LoVo (cell line): Measurements from ENCODE around the gene FCN3.
"Not testable (repeated sequence)": the region's sequence is repeated elsewhere in the genome, so short reads cannot be mapped to it uniquely, and the experiment has no call there.

Source experiments
- DNase-seq: peaks from one replicate; pipeline ENCODE4 v3.0.0-alpha.2; 2016; ENCODE audit warnings: low spot score

Gene FCN3

DNA sequence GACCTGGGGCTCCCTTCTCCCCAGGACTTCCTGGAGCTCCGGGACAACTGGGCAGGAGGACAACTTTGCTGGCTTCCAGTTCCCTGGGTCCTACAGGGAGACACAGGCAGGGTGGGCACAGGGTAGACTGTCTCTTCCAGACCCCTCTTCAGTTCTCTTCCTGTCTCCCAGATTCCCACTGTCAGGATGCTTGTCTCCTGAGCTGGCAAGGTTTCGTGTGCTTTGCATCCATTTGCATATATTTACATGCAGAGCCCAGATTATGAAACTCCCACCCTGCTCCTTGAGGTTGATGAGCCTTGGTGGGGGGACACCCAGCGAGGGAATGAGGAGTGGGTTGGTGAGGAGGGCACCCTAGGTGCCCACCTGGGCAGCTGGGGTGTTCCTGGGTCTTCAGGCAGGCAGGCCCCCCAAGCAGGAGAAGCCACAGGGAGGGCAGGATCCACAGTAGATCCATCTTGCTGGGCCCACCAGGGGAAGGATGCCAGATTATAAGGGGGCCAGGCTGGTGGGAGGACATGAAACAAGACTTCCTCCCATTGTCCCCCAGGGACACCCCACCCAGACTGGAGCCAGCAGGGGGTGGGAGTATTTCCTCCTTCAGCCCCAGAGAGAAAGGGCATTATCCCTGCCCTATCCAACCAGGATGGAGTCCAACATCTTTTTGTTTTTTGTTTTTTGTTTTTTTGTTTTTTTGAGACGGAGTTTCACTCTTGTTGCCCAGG is at the start of gene FCN3:
TSS of gene FCN3 (minus strand) at position 463 of the 725 bp plus-strand sequence. CDS start at position 457, 6 bp downstream.
- DNase-seq, result no peak

DNA sequence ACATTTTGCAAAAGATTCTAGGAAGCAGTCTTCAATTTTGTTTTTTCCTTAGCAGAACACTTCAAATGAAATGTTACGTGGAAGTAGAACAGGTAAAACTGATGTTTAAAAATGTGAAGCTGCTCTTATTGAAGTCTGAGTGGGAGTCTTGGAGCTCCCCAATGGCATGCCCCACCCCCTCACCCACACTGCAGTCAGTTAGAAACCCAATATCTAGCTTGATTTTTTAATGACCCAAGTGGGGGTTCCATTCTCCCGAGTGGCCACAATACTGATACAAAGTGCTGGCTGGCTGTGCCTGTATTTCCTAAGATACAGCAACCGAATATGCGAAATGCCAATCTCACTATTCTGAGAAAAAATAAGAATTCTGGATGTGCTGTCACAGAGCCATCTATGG is 49.1 kb upstream of the FCN3 start:
- DNase-seq, result no peak

DNA sequence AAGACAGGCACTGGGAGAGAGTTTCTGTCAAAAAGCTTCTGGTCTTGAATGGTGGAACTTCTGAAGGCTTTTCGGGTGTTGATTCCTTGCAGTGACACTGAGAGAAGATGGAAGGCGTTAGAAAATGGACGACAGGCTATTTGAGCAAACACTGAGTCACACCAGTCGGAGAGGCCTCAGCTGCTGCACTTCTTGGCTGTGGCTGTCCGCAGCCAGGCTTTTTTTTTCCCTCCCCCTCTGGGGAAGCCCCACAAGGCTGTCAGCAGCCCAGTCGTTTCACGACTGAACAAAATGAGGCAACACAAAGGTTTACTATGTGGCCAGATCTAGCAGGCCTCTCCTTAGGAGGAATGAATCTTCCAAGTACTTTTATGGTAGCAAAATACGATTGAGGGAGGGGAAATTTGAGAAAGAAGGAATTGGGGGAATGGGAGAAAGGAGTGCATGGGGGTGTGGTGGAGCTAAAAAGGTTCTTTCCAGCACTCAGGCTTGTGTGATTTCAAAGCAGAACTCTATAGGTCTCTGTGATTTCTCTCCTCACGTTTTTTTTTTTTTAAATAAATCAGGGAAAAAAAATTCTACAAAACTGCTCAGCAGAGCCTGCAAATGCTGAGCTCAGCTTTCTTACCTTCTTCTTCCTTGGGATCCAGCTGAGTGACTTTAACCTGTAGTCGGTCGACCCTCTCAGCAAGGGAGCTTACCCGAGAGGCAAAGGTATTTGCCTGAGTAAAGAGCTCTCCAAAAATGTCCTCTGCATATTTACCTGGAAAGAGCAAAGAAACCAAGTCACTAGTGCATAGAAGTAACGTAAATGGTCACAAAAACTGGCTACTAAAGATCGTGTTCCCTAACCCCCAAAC is 43.9 kb upstream of the FCN3 start:
- no peak for DNase-seq

DNA sequence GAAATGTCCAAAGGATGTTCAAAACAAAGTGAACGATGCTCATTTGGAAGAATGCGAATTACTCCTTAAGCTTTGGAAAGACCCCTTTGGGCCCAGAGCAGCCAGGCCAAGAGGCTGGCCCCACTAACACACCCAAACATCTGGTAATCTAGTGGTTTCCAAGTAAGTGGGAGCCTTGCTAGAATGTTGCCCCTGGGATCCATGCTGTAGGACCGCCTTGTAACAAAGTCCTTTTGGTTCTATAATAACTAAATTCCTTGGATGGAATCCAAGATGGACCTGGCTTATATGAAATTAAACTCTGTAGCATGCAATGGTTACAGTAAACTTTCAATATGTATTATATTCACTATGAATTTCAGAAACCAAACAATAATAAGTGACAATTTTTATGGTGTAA is 43.1 kb upstream of the FCN3 start:
- DNase-seq, result no peak

DNA sequence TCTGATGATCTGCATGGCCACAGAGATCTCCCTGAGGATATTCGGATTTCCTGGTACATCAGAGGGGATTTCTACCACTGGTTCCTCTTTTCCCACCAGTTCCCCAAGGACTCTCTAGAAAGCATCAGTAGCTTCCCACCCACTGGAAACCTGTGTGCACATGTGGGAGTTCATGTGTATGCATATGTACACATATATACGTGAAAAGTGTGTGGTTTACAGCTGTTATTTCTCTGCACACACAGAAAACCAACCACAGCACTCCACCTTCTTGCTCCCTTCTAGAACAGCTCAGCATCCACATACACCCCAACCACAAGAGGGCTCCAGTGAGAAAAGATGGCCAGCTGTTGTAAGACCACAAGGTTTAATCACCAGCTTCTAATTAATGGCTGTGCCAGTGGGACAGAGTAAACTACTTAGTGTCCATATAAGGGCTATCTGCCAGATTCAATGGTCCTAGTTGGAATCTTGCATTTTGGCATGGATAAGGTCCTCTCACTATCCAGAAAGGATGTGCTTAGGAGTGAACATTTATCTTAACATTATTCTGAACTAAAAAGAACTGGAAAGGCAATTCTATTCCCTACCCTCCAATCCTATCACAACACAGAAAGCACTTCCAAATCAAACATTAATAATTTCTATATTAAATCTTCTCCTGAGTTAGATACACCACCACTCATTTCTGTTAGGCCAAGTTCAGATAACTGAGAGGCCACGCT is 41.9 kb upstream of the FCN3 start:
- DNase-seq, result peak; percentile 20

DNA sequence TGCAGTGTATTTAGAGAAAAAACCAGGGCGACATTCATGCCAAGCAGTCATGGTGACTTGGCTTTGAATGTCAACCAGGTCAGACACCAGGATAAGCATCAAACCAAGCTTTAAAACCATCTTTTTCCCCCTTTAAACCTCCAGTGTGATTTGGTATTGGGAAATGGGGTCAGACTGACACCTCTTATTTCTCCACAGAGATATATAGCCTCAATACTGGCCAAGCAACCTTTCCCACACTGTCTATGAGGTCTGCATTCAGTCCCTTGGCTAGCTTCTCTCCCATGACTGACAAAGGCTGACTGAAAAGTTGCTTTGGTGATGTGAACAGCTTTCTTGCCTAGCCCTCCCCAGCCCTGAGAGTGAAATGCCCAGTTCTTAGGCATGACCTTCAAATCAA is 39.5 kb upstream of the FCN3 start:
- no peak for DNase-seq

DNA sequence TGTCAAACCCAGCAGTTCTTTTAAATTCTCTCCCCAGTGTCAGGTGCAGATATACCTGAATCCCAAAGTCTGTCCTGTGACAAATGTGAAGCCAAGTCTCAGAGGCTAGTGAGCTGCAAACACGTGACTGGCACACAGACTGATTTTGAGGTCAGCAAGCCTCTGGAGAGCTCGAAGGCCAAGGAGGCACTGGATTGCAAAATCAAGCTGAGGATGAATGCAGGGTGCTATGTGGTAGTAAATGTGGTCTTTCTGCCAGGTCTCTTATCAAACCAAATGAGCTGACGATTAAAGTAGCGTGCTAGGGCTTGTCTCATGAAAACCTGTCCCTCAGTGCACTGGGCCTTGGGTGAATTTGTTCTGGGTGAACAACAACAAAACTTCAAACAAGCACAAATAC is 38.4 kb upstream of the FCN3 start:
- no peak for DNase-seq

DNA sequence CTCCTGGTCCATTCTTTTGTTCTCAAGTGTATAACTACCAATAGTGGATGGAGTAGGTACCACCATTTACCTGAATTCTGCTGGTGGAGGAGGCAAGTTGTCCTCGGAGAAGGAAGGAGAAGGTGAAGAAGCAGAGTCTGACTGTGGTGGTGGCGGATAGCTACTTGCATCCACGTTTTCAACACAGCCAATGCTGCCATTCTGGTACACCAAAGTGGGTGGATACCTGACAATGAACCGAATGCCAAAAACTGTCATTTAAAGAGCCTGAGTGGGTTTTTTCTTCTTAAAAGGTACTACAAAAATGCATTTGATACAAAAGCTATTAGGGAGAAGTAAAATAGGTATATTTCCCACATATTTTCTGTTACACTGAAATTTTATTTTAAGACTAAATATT is 37.9 kb upstream of the FCN3 start:
- no peak for DNase-seq

DNA sequence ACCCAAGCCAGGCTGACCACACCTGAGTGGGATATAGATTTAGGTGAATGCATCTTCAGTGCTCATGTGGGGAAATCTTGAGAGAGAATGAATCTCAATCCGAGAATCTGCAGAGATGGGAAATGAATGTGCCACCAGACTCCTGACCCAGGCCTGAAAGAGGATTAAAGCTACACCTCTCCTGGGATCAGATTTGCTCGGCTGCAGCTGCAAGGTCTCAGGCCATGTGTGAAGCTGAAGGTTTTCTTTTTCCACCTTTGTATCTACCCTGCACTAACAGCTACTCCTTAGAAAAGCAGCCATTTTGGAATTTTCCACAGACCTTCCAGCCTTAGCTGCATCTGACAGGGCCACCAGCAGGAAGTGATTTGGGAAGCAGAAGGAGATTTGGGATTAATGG is 36.1 kb upstream of the FCN3 start:
- no peak for DNase-seq

DNA sequence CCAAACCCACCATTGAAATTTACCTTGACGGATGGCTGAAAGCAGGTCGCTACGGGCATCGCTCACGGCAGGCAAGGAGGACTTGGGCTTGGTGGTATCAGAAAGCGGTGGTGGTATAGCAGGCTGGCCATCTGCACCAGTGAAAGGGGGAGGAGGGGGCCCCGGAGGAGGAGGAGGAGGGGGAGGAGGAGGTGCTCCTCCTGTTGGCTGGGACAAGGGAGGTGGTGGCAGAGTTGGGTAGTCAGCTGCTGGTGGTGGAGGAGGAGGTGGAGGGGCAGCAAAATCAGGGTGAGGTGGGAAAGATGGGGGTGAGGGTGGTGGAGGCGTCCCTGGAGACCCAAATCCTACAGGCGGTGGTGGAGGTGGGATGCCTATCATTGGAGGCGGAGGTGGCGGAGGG is 35.0 kb upstream of the FCN3 start:
- no peak for DNase-seq

DNA sequence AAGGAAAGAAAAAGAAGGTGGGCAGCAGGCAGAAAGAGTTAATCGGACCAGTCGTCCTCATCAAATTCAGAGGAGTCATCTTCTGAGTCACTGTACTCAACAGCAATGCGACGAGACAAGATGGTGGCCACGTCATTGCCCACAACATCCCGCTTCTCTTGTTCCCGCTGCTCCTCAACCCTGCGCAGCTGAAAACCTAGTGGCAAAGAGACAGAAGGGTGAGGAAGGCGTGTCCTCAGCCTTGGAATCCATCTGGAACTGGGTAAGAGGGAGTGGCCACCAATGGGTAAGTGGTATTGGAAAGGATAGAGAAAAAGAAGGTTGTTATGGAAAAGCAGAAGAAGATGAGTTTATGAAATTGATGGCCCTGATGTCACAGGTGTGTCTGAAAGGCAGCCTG is 33.5 kb upstream of the FCN3 start:
- no peak for DNase-seq

DNA sequence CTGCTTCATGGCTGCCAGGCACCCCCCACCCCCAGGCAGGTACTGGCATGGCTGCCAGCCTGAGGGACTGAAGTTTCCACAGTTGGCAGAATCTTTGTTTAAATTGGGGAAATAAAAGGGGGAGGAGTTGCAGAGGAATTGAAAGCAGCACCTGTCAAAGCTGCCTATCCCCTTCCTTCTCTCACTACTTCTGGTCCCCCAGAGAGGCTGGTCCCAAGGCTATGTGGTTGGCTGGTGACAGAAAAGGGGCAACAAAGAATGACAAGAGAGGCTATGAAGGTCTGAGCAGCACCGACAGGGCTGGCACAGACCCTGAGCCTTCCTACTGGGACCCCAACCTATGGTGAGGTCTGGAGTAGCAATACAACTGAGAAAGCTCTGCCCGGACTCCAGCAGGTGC is 32.2 kb upstream of the FCN3 start:
- not testable (repeated sequence) for DNase-seq

DNA sequence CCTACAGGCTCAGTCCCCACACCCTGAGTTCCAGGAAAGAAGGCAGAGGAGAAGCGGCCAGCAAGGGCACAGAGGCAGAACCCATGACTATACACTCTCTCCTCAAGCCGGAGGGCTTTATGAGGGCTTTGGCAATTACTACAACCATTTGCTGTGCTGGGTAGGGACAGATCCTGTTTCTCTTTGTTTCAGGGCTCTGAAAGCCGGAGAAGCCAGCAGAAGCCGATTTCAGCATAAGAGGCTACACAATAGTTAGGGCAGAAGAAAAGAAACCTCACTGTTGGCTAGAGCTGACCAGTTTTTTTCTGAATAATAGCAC is 31.7 kb upstream of the FCN3 start:
- DNase-seq, result no peak

DNA sequence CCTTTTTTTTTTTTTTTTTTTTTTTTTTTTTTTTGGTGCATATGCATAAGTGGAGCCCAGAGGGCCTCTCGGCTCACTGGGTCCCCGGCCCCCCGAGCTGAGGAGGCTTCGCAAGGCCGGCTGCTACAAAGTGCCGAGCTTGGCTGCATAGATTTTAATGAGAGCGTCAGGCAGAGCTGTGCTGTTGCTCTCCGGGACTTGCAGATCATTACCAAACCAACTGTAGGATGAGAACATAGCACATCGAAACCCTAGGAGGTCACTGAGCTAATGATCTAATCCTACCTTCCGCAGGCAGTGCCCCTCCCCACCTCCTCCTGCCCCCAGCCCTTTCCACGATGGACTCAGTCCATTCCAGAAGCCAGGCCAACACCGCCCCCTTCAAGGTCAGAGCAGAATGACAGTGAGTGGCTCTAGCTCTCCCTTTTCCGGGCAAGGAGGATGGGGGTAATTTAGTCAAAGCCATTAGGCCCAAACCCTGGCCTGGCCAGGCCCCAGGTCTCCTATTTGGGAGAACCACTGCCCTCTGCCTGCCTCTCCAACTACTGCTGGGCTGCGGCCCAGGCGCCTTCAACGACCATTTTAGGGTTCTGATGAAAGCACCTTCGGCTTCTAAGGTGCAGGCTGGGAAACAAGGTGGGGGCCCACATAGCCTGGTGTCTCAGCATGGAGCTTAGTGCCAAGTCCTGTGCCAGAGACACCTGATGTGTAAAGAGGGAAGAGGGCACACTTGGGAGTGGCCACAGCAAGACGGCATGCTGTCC is 31.2 kb upstream of the FCN3 start:
- not testable (repeated sequence) for DNase-seq

DNA sequence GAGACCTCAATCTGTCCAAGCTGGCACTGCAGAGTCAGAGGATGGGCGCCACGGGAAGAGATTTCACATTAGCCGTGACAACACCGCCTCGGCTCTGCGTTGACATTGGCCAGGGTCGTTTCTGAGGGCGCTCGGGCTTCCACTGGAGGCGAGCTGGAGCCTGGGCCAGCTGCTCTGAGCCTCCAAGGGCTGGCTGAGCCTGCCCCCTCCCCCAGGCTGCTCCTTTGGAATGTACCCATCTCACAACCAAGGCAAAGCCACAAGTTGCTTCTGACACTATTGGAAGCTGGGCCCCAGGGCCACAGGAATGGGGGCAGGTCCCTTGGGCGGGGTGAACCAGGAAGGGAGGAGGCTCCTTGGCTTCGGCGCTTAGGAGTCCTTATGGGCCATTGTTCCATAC is 30.4 kb upstream of the FCN3 start:
- no peak for DNase-seq

DNA sequence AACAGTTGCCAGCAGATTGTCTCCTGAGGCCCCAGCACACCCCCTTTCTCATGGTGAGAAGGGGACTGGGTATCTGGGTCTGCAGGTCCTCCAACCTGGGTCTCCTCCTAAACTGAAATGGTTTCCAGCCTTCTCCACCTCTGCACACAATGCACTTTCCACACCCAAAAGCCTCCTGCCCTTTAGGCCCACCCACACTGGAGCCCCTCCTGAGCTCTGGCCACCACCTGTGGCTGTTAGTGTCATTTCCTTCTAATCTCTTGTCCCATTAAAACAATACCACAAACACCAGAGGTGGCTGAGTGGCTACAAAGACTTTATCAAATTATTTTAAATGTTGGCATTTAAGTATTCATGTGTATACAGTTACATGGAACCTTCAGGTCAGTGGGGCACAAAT is 29.3 kb upstream of the FCN3 start:
- DNase-seq, result no peak

DNA sequence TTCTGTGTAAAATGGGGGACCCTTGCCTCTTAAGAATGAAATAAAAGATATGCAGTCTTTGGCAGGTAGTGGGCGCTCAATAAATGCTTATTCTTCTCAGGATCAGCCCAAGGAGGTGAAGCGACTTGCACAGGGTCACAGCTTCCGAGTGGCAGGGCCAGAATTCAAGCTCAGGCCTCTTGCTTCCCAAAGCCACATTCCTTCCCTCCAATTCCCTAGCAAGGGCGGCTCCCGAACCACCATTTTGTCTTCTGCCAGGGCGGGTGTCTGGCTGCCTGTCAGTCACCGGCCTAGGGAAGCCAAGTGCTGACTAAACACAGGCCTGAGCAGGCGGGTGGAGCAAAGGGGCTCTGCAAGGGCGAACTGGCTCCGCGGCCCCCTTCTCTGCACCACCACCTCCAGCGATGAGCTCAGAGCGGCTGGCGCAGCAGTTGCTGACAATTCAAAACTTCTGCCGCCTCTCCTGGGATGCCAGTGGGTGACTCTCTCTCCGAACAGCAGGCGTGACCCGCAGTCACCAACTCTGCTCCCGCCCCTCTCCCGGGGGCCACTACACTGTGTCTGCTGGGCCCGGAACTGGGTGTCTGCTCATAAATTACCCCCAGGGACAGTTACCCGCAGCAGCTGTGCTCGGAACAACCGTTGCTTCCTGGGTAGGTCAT is 28.6 kb upstream of the FCN3 start:
- DNase-seq, result no peak

DNA sequence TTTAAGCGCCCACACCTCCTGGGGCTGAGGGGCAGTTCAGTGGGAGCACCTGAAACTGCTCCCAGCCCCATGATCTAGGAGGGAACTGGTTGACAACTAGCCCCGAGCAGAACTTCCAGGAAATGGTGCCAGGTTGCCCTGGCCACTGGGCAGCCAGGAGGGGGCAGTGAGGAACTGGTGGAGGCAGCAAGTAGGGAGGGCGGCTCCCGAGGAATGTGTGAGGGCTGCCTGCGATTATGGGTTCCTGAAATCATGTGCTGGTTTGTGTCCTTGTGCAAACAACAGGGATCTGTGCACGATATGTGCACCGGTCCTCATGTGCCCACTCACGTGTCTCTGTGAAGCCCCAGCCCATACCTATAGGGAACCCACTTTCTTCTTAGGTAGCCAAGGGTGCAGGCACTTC is 27.7 kb upstream of the FCN3 start:
- no peak for DNase-seq

DNA sequence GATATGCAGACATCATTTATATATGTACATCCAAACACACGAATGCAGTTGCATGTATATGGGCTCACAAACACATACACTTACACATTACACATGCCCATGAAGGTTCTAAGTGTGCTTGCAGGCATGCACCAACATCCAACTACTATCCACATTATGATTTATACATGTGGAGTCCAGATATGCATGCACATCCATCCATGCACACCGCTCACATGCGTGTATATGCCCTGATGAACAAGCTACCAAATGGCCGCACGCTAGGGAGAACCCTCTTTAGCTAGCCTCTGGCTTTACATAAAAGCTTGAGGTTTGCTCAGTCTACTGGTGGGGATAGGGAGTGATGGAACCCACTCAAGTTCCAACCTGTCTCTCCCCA is 26.3 kb upstream of the FCN3 start:
- no peak for DNase-seq

DNA sequence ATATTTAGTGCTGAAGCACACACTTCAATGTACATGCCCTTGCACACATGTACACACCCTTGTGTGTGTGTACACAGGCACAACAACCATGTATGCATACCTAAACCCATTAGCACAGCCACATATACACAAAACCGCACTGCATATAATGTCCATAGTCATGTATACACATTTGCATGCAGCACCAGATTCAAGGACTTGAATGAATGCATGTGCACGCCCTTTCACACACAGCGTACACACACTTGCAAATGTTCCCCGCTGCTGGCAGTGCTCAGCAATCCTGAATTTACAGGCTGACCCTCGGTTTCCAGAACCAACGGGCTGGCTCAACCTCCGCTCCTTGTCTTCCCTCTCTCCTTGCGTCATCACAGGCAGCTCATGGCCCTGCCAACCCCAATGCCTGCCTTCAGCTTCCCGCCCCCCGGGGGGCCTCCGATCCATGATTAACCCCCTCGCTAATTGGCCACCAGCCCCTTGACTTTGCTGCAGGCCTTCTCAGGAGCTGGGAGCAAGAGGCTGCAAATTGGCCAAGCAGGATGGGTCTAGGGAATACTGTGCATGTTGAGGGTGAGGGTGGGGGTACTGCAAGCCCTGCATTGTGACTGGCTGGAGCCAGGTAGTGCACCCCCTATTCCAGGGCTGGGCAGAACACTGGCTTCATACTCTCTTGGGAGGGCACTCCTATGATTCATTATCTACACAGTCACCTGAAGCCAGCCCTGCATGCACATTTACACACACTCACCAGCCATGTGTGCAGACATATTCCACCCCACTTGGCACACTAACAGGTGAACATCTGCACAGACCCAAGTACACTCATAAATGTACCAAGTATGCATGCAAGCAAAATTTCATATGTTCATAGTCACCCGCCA is 25.7 kb upstream of the FCN3 start:
- DNase-seq, result no peak
